HepG2 (cell line): Measurements from ENCODE around the gene RIPOR3. TPM values are rescaled to one million over a fixed set of nuclear protein-coding genes. Genes with fewer than 3 reads are reported as not detected.

Experiments used
- GPN1 ChIP-seq: sonication (generic); formaldehyde crosslinking; IDR thresholded peaks from 2 replicates; pipeline ENCODE4 v1.5.1; 2020; ENCODE audit warnings: missing genetic modification reagents, borderline replicate concordance
- HMG20B ChIP-seq: conservative IDR thresholded peaks from 2 replicates; pipeline ENCODE4 v1.6.1; 2016; ENCODE audit warnings: missing genetic modification reagents, missing compliant biosample characterization
- SKI ChIP-seq: fragments of 450-650 bp; IDR thresholded peaks from one replicate; pipeline ENCODE4 v1.6.1; 2018; ENCODE audit warnings: mild to moderate bottlenecking; ENCODE audit not compliant: partially characterized antibody
- SOX6 ChIP-seq, 2 experiments: fragments of 450-650 bp in 1 of 2; sonication (generic) in 1 of 2; formaldehyde crosslinking in 1 of 2; IDR thresholded peaks; 2 replicates each; pipeline versions ENCODE4 v1.4.0 to v1.6.1; 2017 to 2020; ENCODE audit warnings: antibody characterized with exemption in 1 of 2, mild to moderate bottlenecking in 1 of 2, missing genetic modification reagents in 1 of 2
- ZBTB3 ChIP-seq: sonication (generic); formaldehyde crosslinking; IDR thresholded peaks from 2 replicates; pipeline ENCODE4 v1.4.0; 2020; ENCODE audit warnings: low read depth, mild to moderate bottlenecking, moderate library complexity, missing genetic modification reagents, borderline replicate concordance
- ZFP41 ChIP-seq: sonication (generic); formaldehyde crosslinking; IDR thresholded peaks from 2 replicates; pipeline ENCODE4 v1.4.0; 2020; ENCODE audit warnings: mild to moderate bottlenecking, missing genetic modification reagents, borderline replicate concordance
- ZNF367 ChIP-seq: sonication (generic); formaldehyde crosslinking; IDR thresholded peaks from 2 replicates; pipeline ENCODE4 v1.4.0; 2020; ENCODE audit warnings: missing genetic modification reagents, borderline replicate concordance
- ZNF484 ChIP-seq: sonication (generic); formaldehyde crosslinking; IDR thresholded peaks from 2 replicates; pipeline ENCODE4 v1.5.1; 2020; ENCODE audit warnings: mild to moderate bottlenecking, low read depth, missing genetic modification reagents, borderline replicate concordance
- polyA plus RNA-seq, 8 experiments: library from polyadenylated mRNA; depleted of rRNA in 3 of 8; stranded (reverse) in 7 of 8; unstranded in 1 of 8; fragments of >200 nt; fragmentation: Illumina TruSeq in 4 of 8; extraction: Trizol in 4 of 8; gene quantifications; 2 replicates each; pipeline versions ENCODE4 v1.2.1 to v1.2.3, GENCODE V29; 2011 to 2016; ENCODE audit warnings: low read depth in 4 of 8, missing spikeins in 1 of 8, mixed read lengths in 1 of 8; ENCODE audit not compliant: insufficient read depth in 1 of 8
- total RNA-seq, 5 experiments: library from RNA; depleted of rRNA; stranded (reverse); fragments of >200 nt; fragmentation: Illumina TruSeq; extraction: Trizol; gene quantifications; 2 replicates each; pipeline ENCODE4 v1.2.3, GENCODE V29; 2016; ENCODE audit warnings: low read depth in 1 of 5
- TF ChIP-seq, protein P1 (sequence below): sonication (generic); formaldehyde crosslinking; conservative IDR thresholded peaks from 2 replicates; pipeline ENCODE4 v1.8.0; 2022; ENCODE audit warnings: low read depth, missing genetic modification reagents
- TF ChIP-seq, protein P2 (sequence below): sonication (generic); formaldehyde crosslinking; IDR thresholded peaks from 2 replicates; pipeline ENCODE4 v1.4.0; 2020; ENCODE audit warnings: missing genetic modification reagents
- TF ChIP-seq, protein P3 (sequence below): IDR thresholded peaks from 2 replicates; pipeline ENCODE4 v1.6.1; 2016; ENCODE audit warnings: low read depth, borderline replicate concordance

Gene RIPOR3
- total and polyA plus RNA-seq, 2 of the 13 experiments (the other 11 are each of a cell fraction or from before 2014, with no cell fraction given): 0.18 TPM; not detected in 1

DNA sequence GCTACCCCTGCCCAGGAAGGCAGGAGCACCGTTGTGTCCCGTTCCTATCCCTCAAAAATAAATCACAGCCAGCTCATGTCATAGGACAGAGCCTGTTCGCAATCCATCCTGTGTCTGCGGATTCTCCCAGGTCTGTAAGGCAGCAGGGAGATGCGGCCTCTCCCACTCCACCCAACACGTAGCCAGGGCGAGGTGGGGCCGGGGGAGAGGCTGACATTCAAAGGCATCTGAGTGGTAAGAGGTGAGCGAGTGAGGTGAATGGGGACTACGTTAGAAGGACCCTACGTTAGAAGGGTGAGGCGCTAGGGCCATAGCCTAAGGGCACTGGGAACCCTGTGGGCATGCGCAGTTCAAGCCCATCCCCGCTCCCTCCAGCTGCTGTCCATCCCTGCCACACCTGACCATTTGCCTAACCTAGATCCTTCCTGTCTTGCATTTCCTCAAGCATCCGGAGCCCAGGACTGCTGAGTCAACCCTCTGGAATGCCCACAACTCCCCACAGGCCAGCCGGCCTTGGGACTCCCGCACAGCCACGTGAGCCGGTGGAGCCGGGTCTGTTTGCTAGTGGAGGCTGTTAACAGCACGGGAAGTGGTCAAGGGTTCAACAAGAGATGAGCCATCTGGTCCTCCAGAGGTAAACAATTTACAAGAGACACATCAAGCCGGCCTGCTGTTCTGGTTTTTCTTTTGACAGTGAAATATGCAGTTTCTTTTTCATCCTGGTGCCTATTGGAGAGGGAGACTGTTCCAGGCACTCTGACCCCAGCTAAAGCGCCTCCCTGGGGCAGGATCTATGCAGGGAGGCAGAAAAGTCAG is 45.9 kb downstream of the RIPOR3 start (continued):
- TF ChIP-seq ZBTB3 (CRISPR knock-in tag) (peak; percentile 95), ZNF367 (CRISPR knock-in tag) (no peak), GPN1 (CRISPR knock-in tag) (no peak), ZFP41 (CRISPR knock-in tag) (no peak), SKI (peak; percentile 93), ZNF484 (CRISPR knock-in tag) (no peak), HMG20B (CRISPR knock-in tag) (peak; percentile 91), SOX6 (IDR thresholded peaks at IDR 0.05) (no peak), SOX6 (CRISPR knock-in tag; IDR thresholded peaks at IDR 0.05) (peak; percentile 97)
- TF ChIP-seq, protein P1, sequence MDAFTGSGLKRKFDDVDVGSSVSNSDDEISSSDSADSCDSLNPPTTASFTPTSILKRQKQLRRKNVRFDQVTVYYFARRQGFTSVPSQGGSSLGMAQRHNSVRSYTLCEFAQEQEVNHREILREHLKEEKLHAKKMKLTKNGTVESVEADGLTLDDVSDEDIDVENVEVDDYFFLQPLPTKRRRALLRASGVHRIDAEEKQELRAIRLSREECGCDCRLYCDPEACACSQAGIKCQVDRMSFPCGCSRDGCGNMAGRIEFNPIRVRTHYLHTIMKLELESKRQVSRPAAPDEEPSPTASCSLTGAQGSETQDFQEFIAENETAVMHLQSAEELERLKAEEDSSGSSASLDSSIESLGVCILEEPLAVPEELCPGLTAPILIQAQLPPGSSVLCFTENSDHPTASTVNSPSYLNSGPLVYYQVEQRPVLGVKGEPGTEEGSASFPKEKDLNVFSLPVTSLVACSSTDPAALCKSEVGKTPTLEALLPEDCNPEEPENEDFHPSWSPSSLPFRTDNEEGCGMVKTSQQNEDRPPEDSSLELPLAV (CRISPR knock-in tag): no peak
- TF ChIP-seq, protein P2, sequence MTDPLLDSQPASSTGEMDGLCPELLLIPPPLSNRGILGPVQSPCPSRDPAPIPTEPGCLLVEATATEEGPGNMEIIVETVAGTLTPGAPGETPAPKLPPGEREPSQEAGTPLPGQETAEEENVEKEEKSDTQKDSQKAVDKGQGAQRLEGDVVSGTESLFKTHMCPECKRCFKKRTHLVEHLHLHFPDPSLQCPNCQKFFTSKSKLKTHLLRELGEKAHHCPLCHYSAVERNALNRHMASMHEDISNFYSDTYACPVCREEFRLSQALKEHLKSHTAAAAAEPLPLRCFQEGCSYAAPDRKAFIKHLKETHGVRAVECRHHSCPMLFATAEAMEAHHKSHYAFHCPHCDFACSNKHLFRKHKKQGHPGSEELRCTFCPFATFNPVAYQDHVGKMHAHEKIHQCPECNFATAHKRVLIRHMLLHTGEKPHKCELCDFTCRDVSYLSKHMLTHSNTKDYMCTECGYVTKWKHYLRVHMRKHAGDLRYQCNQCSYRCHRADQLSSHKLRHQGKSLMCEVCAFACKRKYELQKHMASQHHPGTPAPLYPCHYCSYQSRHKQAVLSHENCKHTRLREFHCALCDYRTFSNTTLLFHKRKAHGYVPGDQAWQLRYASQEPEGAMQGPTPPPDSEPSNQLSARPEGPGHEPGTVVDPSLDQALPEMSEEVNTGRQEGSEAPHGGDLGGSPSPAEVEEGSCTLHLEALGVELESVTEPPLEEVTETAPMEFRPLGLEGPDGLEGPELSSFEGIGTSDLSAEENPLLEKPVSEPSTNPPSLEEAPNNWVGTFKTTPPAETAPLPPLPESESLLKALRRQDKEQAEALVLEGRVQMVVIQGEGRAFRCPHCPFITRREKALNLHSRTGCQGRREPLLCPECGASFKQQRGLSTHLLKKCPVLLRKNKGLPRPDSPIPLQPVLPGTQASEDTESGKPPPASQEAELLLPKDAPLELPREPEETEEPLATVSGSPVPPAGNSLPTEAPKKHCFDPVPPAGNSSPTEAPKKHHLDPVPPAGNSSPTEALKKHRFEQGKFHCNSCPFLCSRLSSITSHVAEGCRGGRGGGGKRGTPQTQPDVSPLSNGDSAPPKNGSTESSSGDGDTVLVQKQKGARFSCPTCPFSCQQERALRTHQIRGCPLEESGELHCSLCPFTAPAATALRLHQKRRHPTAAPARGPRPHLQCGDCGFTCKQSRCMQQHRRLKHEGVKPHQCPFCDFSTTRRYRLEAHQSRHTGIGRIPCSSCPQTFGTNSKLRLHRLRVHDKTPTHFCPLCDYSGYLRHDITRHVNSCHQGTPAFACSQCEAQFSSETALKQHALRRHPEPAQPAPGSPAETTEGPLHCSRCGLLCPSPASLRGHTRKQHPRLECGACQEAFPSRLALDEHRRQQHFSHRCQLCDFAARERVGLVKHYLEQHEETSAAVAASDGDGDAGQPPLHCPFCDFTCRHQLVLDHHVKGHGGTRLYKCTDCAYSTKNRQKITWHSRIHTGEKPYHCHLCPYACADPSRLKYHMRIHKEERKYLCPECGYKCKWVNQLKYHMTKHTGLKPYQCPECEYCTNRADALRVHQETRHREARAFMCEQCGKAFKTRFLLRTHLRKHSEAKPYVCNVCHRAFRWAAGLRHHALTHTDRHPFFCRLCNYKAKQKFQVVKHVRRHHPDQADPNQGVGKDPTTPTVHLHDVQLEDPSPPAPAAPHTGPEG (CRISPR knock-in tag): peak; percentile 80; the same call in 1 of the 2 replicates
- TF ChIP-seq, protein P3, sequence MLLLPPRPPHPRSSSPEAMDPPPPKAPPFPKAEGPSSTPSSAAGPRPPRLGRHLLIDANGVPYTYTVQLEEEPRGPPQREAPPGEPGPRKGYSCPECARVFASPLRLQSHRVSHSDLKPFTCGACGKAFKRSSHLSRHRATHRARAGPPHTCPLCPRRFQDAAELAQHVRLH (CRISPR knock-in tag): peak; percentile 99
